ENCODE results near the gene FMN1. TPM values are rescaled to one million over a fixed set of nuclear protein-coding genes. Genes with fewer than 3 reads are reported as not detected.
A peak's percentile ranks its signal among the peaks of the same experiment; 100 is the strongest.

FMN1 gene
- total RNA-seq, 1 donor from 2014 or later: 4.3 TPM

- no peak for TF ChIP-seq CTCF (conservative IDR thresholded peaks at IDR 0.05; ENCODE audit: low read depth, low read length)
- no peak for DNase-seq (ENCODE audit: low read depth)
- H3K4me3 ChIP-seq (ENCODE audit: low read depth, low read length): no peak overlapping the region
Measured at GRCh38 chr15:33169625-33170024, 24.9 kb downstream of the FMN1 start.

- DNase-seq (ENCODE audit: low read depth): no peak
- TF ChIP-seq CTCF (conservative IDR thresholded peaks at IDR 0.05; ENCODE audit: low read depth, low read length): no peak
- no peak overlapping the region for H3K4me3 ChIP-seq (ENCODE audit: low read depth, low read length)
Measured at GRCh38 chr15:33168444-33168843, 26.1 kb downstream of the FMN1 start.

- no peak for TF ChIP-seq CTCF (conservative IDR thresholded peaks at IDR 0.05; ENCODE audit: low read depth, low read length)
- no peak overlapping the region for H3K4me3 ChIP-seq (ENCODE audit: low read depth, low read length)
- no peak for DNase-seq (ENCODE audit: low read depth)
Measured at GRCh38 chr15:33163816-33164215, 30.7 kb downstream of the FMN1 start.

- no peak for DNase-seq (ENCODE audit: low read depth)
- H3K4me3 ChIP-seq (ENCODE audit: low read depth, low read length): no peak overlapping the region
- no peak for TF ChIP-seq CTCF (conservative IDR thresholded peaks at IDR 0.05; ENCODE audit: low read depth, low read length)
Measured at GRCh38 chr15:33161209-33161608, 33.3 kb downstream of the FMN1 start.

- DNase-seq (ENCODE audit: low read depth): no peak
- TF ChIP-seq CTCF (conservative IDR thresholded peaks at IDR 0.05; ENCODE audit: low read depth, low read length): no peak
- H3K4me3 ChIP-seq (ENCODE audit: low read depth, low read length): no peak overlapping the region
Measured at GRCh38 chr15:33160581-33161165, 33.8 kb downstream of the FMN1 start.

- no peak overlapping the region for H3K4me3 ChIP-seq (ENCODE audit: low read depth, low read length)
- TF ChIP-seq CTCF (conservative IDR thresholded peaks at IDR 0.05; ENCODE audit: low read depth, low read length): peak; percentile 35
- no peak for DNase-seq (ENCODE audit: low read depth)
Measured at GRCh38 chr15:33159726-33160453, 34.6 kb downstream of the FMN1 start.

- H3K4me3 ChIP-seq (ENCODE audit: low read depth, low read length): no peak overlapping the region
- peak; percentile 56 for DNase-seq (ENCODE audit: low read depth)
- no peak for TF ChIP-seq CTCF (conservative IDR thresholded peaks at IDR 0.05; ENCODE audit: low read depth, low read length)
Measured at GRCh38 chr15:33158366-33158765, 36.1 kb downstream of the FMN1 start.
